Suprapubic skin (tissue), 4 donors: ENCODE measurements around the gene ASCL5. TPM values are rescaled to one million over a fixed set of nuclear protein-coding genes. Genes with fewer than 3 reads are reported as not detected.

ENCODE experiments used
- DNase-seq, 2 donors: peaks; one replicate each; pipeline ENCODE4 v3.0.0-alpha.2; 2019; ENCODE audit warnings: low spot score in 2 of 2
- H3K27ac ChIP-seq: fragments of 200-600 bp; sonication (generic); one replicate; pipeline ENCODE4 v1.5.1; 2019
- H3K27me3 ChIP-seq: fragments of 200-600 bp; sonication (generic); one replicate; pipeline ENCODE4 v1.5.1; 2019
- H3K36me3 ChIP-seq: fragments of 200-600 bp; sonication (generic); one replicate; pipeline ENCODE4 v1.5.1; 2019
- H3K4me1 ChIP-seq: fragments of 200-600 bp; sonication (generic); one replicate; pipeline ENCODE4 v1.5.1; 2019
- H3K4me3 ChIP-seq: fragments of 200-600 bp; sonication (generic); one replicate; pipeline ENCODE4 v1.5.1; 2019; ENCODE audit warnings: mild to moderate bottlenecking
- H3K9me3 ChIP-seq: fragments of 200-600 bp; sonication (generic); one replicate; pipeline ENCODE4 v1.5.1; 2019
- EP300 ChIP-seq: sonication (generic); formaldehyde crosslinking; IDR thresholded peaks from one replicate; pipeline ENCODE4 v1.6.1; 2017; ENCODE audit warnings: antibody characterized with exemption
- WGBS: methylation state at CpG from one replicate; pipeline ENCODE4 v1.1.5; 2018; 5-methylcytosine and 5-hydroxymethylcytosine counted together
- total RNA-seq, 4 donors: library from RNA; depleted of rRNA; stranded (reverse); fragments of >200 nt; gene quantifications; one replicate each; pipeline ENCODE4 v1.1.0, GENCODE V29; 2016
- TF ChIP-seq, protein P1 (sequence below), 2 donors: fragments of 200-600 bp in 1 of 2; fragments of 450-650 bp in 1 of 2; sonication (generic) in 1 of 2; IDR thresholded peaks; one replicate each; pipeline ENCODE4 v1.5.1; 2016 to 2019; ENCODE audit warnings: antibody characterized with exemption in 2 of 2, mild to moderate bottlenecking in 1 of 2, moderate library complexity in 1 of 2

The ASCL5 gene
- total RNA-seq, 4 donors from 2014 or later, result not detected

DNA sequence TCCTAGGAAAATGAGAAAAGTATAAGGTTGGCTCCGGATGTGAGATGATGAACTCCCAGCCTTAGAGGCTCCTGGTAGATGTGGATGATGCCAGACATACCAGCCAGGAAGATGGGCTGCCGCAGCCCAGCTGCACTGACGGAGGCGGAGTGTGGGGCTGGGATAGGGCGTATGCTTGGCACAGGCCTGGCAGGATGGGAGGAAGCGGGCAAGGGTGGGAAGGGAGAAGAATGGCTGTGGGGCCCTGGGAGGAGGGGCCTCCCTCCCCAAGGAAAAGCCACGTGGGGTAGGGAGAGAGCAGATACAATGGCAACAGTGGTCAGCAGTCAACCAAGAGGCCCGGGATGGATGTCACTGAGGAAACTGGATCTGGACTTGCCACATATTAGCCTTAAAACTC is 62.2 kb downstream of the ASCL5 start:
- Histone ChIP-seq H3K4me1 (no peaks in the 10 kb centered on the region), H3K9me3 (no peaks in the 10 kb centered on the region), H3K27me3 (peaks cover 10% of the 10 kb centered on the region), H3K4me3 (no peak overlapping the region), H3K36me3 (no peaks in the 10 kb centered on the region), H3K27ac (no peak overlapping the region)
- 66% methylated on average over 8 of the region's 8 CpGs for WGBS
- DNase-seq, result no peak
- TF ChIP-seq EP300, result no peak
- TF ChIP-seq, protein P1, sequence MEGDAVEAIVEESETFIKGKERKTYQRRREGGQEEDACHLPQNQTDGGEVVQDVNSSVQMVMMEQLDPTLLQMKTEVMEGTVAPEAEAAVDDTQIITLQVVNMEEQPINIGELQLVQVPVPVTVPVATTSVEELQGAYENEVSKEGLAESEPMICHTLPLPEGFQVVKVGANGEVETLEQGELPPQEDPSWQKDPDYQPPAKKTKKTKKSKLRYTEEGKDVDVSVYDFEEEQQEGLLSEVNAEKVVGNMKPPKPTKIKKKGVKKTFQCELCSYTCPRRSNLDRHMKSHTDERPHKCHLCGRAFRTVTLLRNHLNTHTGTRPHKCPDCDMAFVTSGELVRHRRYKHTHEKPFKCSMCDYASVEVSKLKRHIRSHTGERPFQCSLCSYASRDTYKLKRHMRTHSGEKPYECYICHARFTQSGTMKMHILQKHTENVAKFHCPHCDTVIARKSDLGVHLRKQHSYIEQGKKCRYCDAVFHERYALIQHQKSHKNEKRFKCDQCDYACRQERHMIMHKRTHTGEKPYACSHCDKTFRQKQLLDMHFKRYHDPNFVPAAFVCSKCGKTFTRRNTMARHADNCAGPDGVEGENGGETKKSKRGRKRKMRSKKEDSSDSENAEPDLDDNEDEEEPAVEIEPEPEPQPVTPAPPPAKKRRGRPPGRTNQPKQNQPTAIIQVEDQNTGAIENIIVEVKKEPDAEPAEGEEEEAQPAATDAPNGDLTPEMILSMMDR (IDR thresholded peaks at IDR 0.05), result no peak

Other genes starting within 250 kb of the ASCL5 start
- gene INAVA, start 232.3 kb downstream of the ASCL5 start, total RNA-seq, result 100 to 1,000 TPM; 110 to 137 (median 117) TPM
- gene KIF21B, start 103.5 kb downstream of the ASCL5 start, total RNA-seq, result 1 to 10 TPM in 3 of 4 donors, under 1 TPM in 1; 0.65 to 2.3 (median 1.1) TPM
- gene CACNA1S, start 14.8 kb downstream of the ASCL5 start, total RNA-seq, result not detected
- 10 to 100 TPM; 38.1 to 50.8 (median 40.7) TPM for gene TMEM9, start 27.3 kb upstream of the ASCL5 start, total RNA-seq
- under 1 TPM in 2 of 4 donors, not detected in 2; 0.13 to 0.57 TPM for gene IGFN1, start 63.6 kb upstream of the ASCL5 start, total RNA-seq
- 1,000 to 10,000 TPM in 3 of 4 donors, 100 to 1,000 TPM in 1; 888 to 1,187 (median 1,096) TPM for gene PKP1, start 156.3 kb upstream of the ASCL5 start, total RNA-seq